NT2/D1 (cell line): ENCODE results near the gene RMND1.
"Not testable (repeated sequence)": the region's sequence is repeated elsewhere in the genome, so short reads cannot be mapped to it uniquely, and the experiment has no call there.

Experiments used
- DNase-seq: peaks from one replicate; pipeline ENCODE4 v3.0.0-alpha.2; 2011; ENCODE audit warnings: low read depth, low spot score
- H3K27me3 ChIP-seq: 2 replicates; pipeline ENCODE4 v1.6.0; 2011; ENCODE audit warnings: mild to moderate bottlenecking; ENCODE audit not compliant: insufficient read length, insufficient read depth
- H3K36me3 ChIP-seq: 2 replicates; pipeline ENCODE4 v1.6.1; 2011; ENCODE audit warnings: mild to moderate bottlenecking, low read length, mixed read lengths; ENCODE audit not compliant: insufficient read depth, insufficient read length
- H3K4me1 ChIP-seq: 2 replicates; pipeline ENCODE4 v1.5.1; 2011; ENCODE audit not compliant: insufficient read depth, insufficient read length
- H3K4me3 ChIP-seq: 2 replicates; pipeline ENCODE4 v1.5.1; 2011; ENCODE audit warnings: low read depth; ENCODE audit not compliant: insufficient read length
- H3K9ac ChIP-seq: 2 replicates; pipeline ENCODE4 v1.6.0; 2011; ENCODE audit warnings: low read depth; ENCODE audit not compliant: insufficient read length
- H3K9me3 ChIP-seq: 2 replicates; pipeline ENCODE4 v1.5.1; 2011; ENCODE audit warnings: mild to moderate bottlenecking, low read length; ENCODE audit not compliant: insufficient read depth
- SUZ12 ChIP-seq: IDR thresholded peaks from 2 replicates; pipeline ENCODE4 v1.6.1; 2011; ENCODE audit not compliant: insufficient read length, insufficient read depth; ENCODE audit errors: extremely low read depth
- YY1 ChIP-seq: IDR thresholded peaks from 2 replicates; pipeline ENCODE4 v1.6.1; 2011; ENCODE audit not compliant: insufficient read length, insufficient read depth
- ZNF274 ChIP-seq: IDR thresholded peaks from 2 replicates; pipeline ENCODE4 v1.6.1; 2011; ENCODE audit warnings: mild to moderate bottlenecking, low read depth, low read length

Gene RMND1

DNA sequence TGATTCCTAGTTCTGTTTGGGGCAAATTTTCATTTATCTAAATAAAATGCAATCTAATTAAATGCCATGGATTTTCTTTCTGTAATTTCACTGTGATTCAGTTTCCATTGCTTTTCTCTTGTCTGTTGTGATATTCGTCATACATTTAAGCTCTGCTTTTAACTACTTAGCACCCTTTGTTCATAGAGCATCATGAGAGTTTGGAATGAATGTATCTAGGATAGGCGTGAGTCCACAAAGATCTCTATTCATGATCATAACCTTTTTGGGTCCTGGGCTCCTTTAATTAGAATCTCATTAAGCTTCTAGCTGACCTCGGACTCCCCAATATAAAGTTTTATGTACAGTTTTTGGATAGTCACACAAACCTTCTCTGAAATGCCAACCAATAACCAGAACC is 93.5 kb downstream of the RMND1 start:
- peaks cover 22% of the 10 kb centered on the region for H3K36me3 ChIP-seq
- H3K4me1 ChIP-seq: no peaks in the 10 kb centered on the region
- H3K4me3 ChIP-seq: no peak overlapping the region

DNA sequence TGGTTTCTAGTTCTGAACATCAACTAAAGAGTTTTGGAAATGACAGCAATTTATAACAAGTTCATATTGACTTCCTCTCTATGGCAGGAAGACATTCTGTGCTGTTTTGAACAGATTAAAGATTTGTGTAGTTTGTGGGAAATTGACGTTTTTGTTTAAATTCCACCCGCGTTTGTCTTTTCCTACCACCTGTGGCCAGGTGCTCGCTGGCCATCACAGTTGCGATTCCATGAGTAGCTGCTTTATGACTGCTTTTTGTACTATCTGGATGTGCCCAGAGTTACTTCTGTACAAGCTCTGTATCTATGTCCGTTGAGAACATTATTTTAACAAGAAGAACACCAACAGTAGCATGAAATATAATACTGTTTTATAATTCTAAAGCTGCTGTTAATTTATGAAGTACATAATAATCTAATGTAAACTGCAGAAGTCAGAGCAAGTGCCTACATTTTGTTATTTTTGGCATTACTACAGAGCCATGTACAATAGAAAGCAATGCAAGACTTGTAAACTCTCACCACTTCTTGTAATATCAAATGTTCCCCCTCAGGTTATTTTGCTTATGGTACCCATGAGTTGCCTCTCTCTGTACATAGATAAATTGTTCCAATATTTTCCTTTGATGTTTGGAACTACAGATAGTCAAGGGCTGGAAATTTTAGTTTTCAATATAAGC is 94.0 kb downstream of the RMND1 start:
- no peak for DNase-seq
- Histone ChIP-seq H3K9me3 (no peaks in the 10 kb centered on the region), H3K36me3 (peaks cover 25% of the 10 kb centered on the region), H3K4me1 (no peaks in the 10 kb centered on the region), H3K9ac (no peak overlapping the region), H3K27me3 (no peaks in the 10 kb centered on the region), H3K4me3 (no peak overlapping the region)
- TF ChIP-seq YY1: no peak
- no peak for TF ChIP-seq ZNF274
- no peak for TF ChIP-seq SUZ12

More for the DNA sequence above, 93.5 kb downstream of the RMND1 start:
- no peaks in the 10 kb centered on the region for H3K9me3 ChIP-seq
- TF ChIP-seq YY1 (no peak), SUZ12 (no peak), ZNF274 (no peak)
- DNase-seq: no peak
- no peak overlapping the region for H3K9ac ChIP-seq
- no peaks in the 10 kb centered on the region for H3K27me3 ChIP-seq

DNA sequence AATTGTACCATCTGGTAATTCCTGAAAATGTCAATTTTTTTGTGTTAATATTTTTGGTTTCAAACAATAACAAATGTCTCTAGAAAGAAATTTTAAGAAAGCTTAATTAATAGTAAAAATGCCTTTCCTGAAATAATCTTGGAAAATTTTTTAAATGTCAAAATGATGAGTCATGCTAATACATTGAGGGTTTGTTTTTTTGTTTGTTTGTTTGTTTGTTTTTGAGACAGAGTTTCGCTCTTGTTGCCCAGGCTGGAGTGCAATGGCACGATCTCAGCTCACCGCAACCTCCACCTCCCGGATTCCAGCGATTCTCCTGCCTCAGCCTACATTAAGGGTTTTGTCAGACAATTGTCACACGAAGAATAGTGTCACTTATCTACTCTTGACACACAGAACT is 94.9 kb downstream of the RMND1 start:
- peaks cover 32% of the 10 kb centered on the region for H3K36me3 ChIP-seq
- not testable (repeated sequence) for H3K27me3 ChIP-seq, DNase-seq, H3K9me3 ChIP-seq, H3K4me3 ChIP-seq, H3K4me1 ChIP-seq, H3K9ac ChIP-seq
